HG03520 (cell line): ENCODE results near the gene STPG2.

Experiments used
- ATAC-seq: cut with Tn5 transposase; IDR thresholded peaks from one replicate; pipeline ENCODE4 v1.9.1; 2021; ENCODE audit warnings: mild to moderate bottlenecking, moderate library complexity; ENCODE audit not compliant: unreplicated experiment

STPG2 gene

GRCh38 chr4:98094118-98094517 is 49.2 kb downstream of the STPG2 start:
- ATAC-seq: no peak

GRCh38 chr4:98093662-98094061 is 49.6 kb downstream of the STPG2 start:
- ATAC-seq: no peak

- ATAC-seq: no peak
Observed at GRCh38 chr4:98092833-98093439, 50.3 kb downstream of the STPG2 start.

- no peak for ATAC-seq
Observed at GRCh38 chr4:98081936-98082335, 61.3 kb downstream of the STPG2 start.

GRCh38 chr4:98068495-98068894 is 74.8 kb downstream of the STPG2 start:
- no peak for ATAC-seq

- ATAC-seq: no peak
Observed at GRCh38 chr4:98055800-98056501, 87.3 kb downstream of the STPG2 start.

- ATAC-seq: no peak
Observed at GRCh38 chr4:98046665-98047064, 96.6 kb downstream of the STPG2 start.

- ATAC-seq: no peak
Observed at GRCh38 chr4:98030059-98030458, 113.2 kb downstream of the STPG2 start.

GRCh38 chr4:98027827-98028226 is 115.4 kb downstream of the STPG2 start:
- no peak for ATAC-seq

GRCh38 chr4:98026362-98026761 is 116.9 kb downstream of the STPG2 start:
- no peak for ATAC-seq

- no peak for ATAC-seq
Observed at GRCh38 chr4:98006814-98007412, 136.4 kb downstream of the STPG2 start.

GRCh38 chr4:98006060-98006459 is 137.2 kb downstream of the STPG2 start:
- no peak for ATAC-seq

GRCh38 chr4:98000940-98001339 is 142.3 kb downstream of the STPG2 start:
- no peak for ATAC-seq

- no peak for ATAC-seq
Observed at GRCh38 chr4:97998203-97998602, 145.1 kb downstream of the STPG2 start.

- no peak for ATAC-seq
Observed at GRCh38 chr4:97994765-97995465, 148.4 kb downstream of the STPG2 start.

- no peak for ATAC-seq
Observed at GRCh38 chr4:97990409-97990808, 152.9 kb downstream of the STPG2 start.

- ATAC-seq: no peak
Observed at GRCh38 chr4:97987019-97987648, 156.1 kb downstream of the STPG2 start.

GRCh38 chr4:97984545-97985131 is 158.6 kb downstream of the STPG2 start:
- no peak for ATAC-seq

GRCh38 chr4:97978791-97979488 is 164.3 kb downstream of the STPG2 start:
- no peak for ATAC-seq
